ENCODE measurements around the gene STAG3.

DNA sequence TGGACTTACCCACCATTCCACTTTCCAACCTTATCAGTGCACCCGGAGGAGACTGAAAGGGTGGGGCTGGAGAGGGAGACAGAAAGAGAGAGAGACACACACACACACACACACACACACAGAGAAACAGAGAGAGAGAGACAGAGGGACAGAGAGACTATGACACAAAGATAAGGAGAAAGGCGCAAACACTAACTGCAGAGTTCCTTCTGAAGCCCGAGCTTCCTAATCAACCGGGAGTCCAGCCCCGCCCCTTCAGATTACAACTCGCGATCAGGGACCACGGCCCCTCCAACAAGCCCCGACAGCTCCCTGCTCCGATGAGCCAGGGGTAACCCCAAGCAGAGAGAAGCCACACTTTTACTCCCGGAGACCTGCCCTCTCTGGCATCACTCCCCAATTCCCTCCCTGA is 9.8 kb upstream of the STAG3 start:
- TF ChIP-seq, protein P1, sequence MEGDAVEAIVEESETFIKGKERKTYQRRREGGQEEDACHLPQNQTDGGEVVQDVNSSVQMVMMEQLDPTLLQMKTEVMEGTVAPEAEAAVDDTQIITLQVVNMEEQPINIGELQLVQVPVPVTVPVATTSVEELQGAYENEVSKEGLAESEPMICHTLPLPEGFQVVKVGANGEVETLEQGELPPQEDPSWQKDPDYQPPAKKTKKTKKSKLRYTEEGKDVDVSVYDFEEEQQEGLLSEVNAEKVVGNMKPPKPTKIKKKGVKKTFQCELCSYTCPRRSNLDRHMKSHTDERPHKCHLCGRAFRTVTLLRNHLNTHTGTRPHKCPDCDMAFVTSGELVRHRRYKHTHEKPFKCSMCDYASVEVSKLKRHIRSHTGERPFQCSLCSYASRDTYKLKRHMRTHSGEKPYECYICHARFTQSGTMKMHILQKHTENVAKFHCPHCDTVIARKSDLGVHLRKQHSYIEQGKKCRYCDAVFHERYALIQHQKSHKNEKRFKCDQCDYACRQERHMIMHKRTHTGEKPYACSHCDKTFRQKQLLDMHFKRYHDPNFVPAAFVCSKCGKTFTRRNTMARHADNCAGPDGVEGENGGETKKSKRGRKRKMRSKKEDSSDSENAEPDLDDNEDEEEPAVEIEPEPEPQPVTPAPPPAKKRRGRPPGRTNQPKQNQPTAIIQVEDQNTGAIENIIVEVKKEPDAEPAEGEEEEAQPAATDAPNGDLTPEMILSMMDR (IDR thresholded peaks at IDR 0.05), result no peak
- no peak for TF ChIP-seq POLR2A (IDR thresholded peaks at IDR 0.05)
